ENCODE measurements around the gene SPG11.

SPG11 gene

GRCh38 chr15:44530653-44531052, 132.8 kb downstream of the SPG11 start:
- no peak for DNase-seq (ENCODE audit: extremely low read depth, low read depth)
- TF ChIP-seq CTCF (IDR thresholded peaks at IDR 0.05; ENCODE audit: low read depth, low read length) = no peak

- DNase-seq (ENCODE audit: extremely low read depth, low read depth) = no peak
- TF ChIP-seq CTCF (IDR thresholded peaks at IDR 0.05; ENCODE audit: low read depth, low read length) = no peak
Observed at GRCh38 chr15:44529864-44530604, 133.4 kb downstream of the SPG11 start.

GRCh38 chr15:44527241-44527640, 136.2 kb downstream of the SPG11 start:
- DNase-seq (ENCODE audit: extremely low read depth, low read depth) = no peak
- TF ChIP-seq CTCF (IDR thresholded peaks at IDR 0.05; ENCODE audit: low read depth, low read length) = no peak

GRCh38 chr15:44525018-44525417, 138.4 kb downstream of the SPG11 start:
- DNase-seq (ENCODE audit: extremely low read depth, low read depth) = no peak
- no peak for TF ChIP-seq CTCF (IDR thresholded peaks at IDR 0.05; ENCODE audit: low read depth, low read length)

GRCh38 chr15:44519537-44519936, 143.9 kb downstream of the SPG11 start:
- no peak for TF ChIP-seq CTCF (IDR thresholded peaks at IDR 0.05; ENCODE audit: low read depth, low read length)
- DNase-seq (ENCODE audit: extremely low read depth, low read depth) = no peak

GRCh38 chr15:44516436-44516835, 147.0 kb downstream of the SPG11 start:
- no peak for DNase-seq (ENCODE audit: extremely low read depth, low read depth)
- TF ChIP-seq CTCF (IDR thresholded peaks at IDR 0.05; ENCODE audit: low read depth, low read length) = no peak
